NCI-H1930 (cell line): Measurements from ENCODE around the gene SCO1.

Experiments used
- DNase-seq, 2 experiments: peaks; one replicate each; lab custom pipeline; 2025; lab: John Stamatoyannopoulos, UW

Gene SCO1

GRCh38 chr17:10652984-10653659, 44.2 kb downstream of the SCO1 start:
- no peak for DNase-seq

DNA sequence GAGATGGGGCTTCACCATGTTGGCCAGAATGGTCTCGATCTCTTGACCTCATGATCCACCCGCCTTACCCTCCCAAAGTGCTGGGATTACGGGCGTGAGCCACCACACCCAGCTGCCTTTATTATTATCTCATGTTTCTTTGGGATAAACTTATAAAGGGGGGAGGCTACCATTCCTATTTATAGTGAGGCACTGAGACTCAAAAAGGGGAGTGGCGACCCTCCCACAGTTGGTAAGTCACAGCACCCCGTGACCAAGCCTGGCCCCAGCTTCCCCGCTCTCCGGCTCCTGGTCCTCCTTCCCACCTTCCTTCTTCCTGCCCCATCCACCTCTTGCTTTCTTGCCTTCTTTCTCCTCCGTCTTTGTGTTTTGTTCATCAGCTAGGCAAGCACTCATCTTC, 45.4 kb downstream of the SCO1 start:
- no peak for DNase-seq

- DNase-seq, result no peak
These were observed 47.7 kb downstream of the SCO1 start for GRCh38 chr17:10649602-10650001.

DNA sequence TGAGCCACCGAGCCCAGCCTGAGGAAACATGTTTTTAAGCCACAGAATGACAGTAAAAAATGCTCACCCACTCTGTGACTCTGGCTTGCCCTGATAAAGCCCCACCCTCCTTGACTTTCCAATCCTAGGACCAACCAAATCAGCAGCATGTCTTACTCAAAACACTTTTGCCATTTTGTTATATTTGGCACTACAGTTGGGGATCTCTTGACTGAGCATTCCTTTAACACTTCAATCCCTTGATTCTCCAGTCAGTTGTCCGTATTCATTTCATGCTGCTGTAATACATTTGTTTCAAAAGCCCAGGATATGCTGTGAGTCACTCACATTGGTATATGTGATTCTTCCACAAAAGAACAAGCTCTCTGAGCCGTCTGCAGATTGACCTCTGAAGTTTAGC, 48.4 kb downstream of the SCO1 start:
- no peak for DNase-seq

DNA sequence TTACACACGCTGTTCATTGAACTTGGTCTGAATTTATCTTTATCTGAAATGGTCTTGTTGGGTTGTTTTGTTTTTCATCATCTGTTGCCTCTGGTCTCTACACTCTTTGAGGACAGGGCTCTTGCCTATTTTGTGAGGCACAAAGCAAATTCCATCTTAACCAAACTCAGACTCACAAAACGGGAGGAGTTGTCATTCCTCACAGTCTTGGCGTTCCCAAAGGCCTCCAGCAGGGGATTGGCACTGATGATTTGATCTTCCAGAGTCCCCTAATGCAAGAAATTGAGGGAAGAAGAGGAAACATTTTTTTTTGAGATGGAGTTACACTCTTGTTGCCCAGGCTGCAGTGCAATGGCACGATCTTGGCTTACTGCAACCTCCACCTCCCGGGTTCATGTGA, 49.0 kb downstream of the SCO1 start:
- no peak for DNase-seq

- DNase-seq, result peak; percentile 15 to 63
These were observed 50.8 kb downstream of the SCO1 start for GRCh38 chr17:10646392-10646990.

- no peak for DNase-seq
These were observed 56.9 kb downstream of the SCO1 start for GRCh38 chr17:10640475-10640874.

DNA sequence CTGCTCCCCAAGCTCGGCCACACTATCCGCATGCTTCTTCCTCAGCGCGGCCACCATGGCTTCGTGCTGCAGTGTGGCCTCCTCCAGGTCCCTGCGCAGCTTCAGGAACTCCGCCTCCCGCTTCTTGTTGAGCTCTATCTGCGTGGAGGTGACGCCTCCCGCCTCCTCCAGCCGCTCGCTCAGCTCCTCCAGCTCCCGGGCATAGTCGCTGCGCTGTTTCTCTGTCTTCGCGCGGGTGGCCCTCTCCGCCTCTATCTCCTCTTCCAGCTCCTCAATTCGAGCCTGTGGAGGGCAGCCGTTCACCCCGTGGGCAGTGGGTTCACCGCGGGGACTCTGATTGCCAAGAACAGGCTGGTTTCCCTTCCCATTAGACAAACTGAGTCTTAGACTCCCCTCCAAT, 59.2 kb downstream of the SCO1 start:
- no peak for DNase-seq

DNA sequence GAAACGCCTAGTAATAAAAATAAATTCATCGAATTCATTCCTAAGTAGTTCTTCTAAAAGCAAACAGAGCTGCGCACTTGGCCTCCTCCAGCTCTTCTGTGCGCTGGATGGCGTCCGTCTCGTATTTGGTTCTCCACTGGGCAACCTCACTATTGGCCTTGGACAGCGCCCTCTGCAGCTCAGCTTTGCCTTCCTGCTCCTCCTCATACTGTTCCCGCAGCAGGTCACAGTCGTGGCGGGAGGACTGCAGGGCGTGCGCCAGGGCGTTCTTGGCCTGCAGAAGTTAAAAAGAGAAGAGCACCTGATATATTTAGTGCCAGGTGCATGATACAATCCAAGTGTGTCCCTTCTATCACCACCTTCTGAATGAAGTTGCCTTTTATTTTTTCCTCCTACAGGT, 62.0 kb downstream of the SCO1 start:
- no peak for DNase-seq

- no peak for DNase-seq
These were observed 63.5 kb downstream of the SCO1 start for GRCh38 chr17:10633738-10634379.

- no peak for DNase-seq
These were observed 65.6 kb downstream of the SCO1 start for GRCh38 chr17:10631701-10632100.

- peak in 1 of 2 experiments; percentile 32 for DNase-seq
These were observed 66.2 kb downstream of the SCO1 start for GRCh38 chr17:10631048-10631700.

DNA sequence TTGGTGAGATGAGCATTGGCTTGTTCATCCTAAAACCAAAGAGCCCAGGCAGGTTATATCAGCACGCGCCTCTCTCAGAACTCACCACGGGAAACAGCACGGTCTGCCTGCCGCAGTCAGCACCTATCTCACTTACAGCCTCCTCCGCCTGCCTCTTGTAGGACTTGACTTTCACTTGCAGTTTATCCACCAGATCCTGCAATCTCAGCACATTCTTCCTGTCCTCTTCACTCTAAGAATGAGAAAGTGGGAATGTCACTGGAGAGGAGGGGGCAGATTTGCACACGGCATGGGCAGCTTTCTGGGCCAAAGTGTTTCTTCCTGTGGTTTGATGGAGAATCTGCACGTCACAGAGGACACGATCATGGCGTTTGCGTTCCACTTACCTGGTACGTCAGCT, 67.6 kb downstream of the SCO1 start:
- DNase-seq, result no peak

GRCh38 chr17:10628756-10629155, 68.6 kb downstream of the SCO1 start:
- DNase-seq, result no peak

DNA sequence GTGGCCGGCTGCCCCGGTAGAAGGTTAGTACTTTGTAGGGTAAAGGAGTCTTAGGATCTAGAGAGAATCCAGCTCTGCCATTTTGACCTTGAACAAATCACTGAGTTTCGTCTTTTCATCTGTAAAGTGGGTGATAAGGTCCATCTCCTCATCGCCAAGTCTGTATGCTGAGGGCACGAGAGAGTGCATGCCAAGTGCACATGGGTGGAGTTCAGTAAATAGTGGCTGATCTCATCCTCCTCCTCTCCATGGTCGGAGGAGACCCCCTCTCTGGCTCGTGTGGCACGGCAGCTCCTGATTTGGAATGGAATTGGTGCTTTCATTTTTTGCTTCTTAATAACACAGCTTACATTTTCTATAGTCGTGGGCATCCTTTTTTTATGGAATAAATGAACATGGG, 70.9 kb downstream of the SCO1 start:
- no peak for DNase-seq

DNA sequence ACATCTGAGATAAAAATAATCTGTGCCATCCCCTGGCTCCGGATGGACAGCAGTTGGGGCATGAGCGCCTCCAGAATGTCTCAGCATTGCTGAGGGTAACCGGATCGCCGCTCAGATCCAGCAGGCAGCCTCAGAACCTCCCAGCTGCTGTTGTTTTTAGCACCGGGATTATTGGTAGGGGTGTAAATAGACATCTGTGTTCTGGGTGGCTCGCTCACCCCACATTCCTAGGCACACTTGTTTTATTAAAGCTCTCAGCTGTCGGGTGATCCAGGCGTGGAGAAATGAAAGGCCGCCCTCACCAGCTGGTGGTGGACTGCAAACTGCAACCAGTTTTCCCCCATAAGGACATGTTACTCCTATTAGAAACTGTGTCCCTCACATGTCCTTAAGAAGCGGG, 72.4 kb downstream of the SCO1 start:
- DNase-seq, result no peak

DNA sequence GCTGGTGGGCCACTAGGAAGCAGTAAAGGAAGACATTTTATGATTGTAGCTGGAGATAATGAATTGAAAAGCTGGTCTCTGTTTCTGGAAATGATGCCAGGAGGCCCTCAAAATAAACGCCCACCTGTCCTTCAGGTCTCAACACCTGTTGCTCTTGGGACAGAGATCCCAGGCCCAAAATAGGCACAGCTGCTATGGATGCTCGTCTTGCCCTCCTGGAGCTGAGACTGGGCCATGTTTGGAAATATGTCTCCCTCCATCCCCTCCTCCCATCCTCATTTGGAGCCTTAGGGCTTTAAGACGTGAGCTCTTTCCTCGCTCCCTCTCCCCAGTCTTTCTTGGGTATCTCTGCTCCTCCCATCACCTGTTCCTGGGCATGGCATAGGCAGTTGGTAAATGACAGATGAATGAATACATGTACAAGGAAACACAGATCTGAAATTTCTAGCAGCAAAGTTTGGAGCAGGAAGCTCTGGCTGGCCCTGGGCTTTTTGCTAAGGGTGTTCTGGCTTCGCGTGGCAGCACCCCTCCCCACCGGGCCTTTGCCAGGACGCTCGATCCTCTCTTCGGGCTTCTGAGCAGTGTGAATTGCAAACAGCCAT, 73.5 kb downstream of the SCO1 start:
- DNase-seq, result no peak

DNA sequence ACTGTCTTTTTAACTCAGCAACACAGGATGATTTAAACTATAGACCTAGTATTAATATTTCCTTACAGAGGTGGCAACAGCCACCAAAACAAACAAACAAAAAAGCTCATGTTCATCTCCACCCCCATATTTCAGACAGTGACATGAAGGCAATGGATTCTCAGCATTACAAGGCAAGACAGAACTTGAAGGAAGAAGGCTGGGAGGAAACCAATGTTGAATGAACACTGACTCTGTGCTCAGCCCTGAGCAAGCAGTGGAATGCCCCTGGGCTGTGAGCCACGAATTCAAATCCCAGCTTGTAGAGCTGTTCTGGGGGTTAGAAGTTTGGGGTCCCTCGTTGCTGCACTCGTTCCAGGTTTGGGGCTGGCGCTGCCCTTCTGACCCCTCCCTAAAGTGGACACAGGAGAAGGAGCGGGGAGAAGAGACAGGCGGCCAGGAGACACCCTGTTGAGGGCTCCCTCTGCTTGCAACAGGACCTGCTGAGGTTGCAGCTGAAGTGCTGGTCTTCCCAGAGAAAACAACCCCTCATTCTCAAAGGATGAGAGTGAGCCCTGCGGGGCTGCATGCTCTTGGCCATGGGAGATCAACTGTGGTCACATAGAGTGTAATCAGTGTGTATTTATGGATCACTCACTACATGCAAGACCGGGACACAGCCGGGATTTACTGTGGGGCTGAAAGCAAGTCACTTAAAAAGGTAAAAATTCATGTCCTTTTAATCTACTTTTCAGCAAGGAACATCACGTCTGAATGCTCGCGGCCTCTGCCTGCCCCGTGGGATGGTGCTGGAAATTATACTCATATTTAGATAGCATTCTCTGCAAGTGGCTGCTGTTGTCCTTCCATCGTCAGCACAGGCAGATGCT, 74.5 kb downstream of the SCO1 start:
- DNase-seq, result no peak
